PC-3 (cell line): ENCODE data around the gene CEACAM7.

Source experiments
- CTCF ChIP-seq: fragments of 300-600 bp; sonication (generic); conservative IDR thresholded peaks from 2 replicates; pipeline ENCODE4 v1.5.1; 2017; ENCODE audit warnings: antibody characterized with exemption, low read depth, mild to moderate bottlenecking, low read length
- EZH2 ChIP-seq: fragments of 300-600 bp; sonication (generic); IDR thresholded peaks from one replicate; pipeline ENCODE4 v1.6.1; 2017; ENCODE audit warnings: antibody characterized with exemption, mild to moderate bottlenecking, low read length; ENCODE audit not compliant: unreplicated experiment
- EZH2phosphoT487 ChIP-seq: fragments of 300-600 bp; sonication (generic); IDR thresholded peaks from 2 replicates; pipeline ENCODE4 v1.6.1; 2018; ENCODE audit warnings: mild to moderate bottlenecking, antibody characterized with exemption, low read length, borderline replicate concordance

DNA sequence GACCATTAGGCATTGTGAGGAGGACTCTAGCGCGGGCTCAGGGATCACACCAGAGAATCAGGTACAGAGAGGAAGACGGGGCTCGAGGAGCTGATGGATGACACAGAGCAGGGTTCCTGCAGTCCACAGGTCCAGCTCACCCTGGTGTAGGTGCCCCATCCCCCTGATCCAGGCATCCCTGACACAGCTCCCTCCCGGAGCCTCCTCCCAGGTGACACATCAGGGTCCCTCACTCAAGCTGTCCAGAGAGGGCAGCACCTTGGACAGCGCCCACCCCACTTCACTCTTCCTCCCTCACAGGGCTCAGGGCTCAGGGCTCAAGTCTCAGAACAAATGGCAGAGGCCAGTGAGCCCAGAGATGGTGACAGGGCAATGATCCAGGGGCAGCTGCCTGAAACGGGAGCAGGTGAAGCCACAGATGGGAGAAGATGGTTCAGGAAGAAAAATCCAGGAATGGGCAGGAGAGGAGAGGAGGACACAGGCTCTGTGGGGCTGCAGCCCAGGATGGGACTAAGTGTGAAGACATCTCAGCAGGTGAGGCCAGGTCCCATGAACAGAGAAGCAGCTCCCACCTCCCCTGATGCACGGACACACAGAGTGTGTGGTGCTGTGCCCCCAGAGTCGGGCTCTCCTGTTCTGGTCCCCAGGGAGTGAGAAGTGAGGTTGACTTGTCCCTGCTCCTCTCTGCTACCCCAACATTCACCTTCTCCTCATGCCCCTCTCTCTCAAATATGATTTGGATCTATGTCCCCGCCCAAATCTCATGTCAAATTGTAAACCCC lies 17.5 kb upstream of the CEACAM7 start:
- TF ChIP-seq CTCF = no peak
- no peak for TF ChIP-seq EZH2
- no peak for TF ChIP-seq EZH2phosphoT487
